Panc1 (cell line): ENCODE measurements around the gene ARHGEF10L.

ENCODE experiments used
- CTCF ChIP-seq: fragments of 450-650 bp; IDR thresholded peaks from 2 replicates; pipeline ENCODE4 v1.5.1; 2017; ENCODE audit warnings: mild to moderate bottlenecking
- POLR2AphosphoS5 ChIP-seq: IDR thresholded peaks from 2 replicates; pipeline ENCODE4 v1.6.1; 2012; ENCODE audit warnings: mild to moderate bottlenecking, low read depth, low read length, moderate library complexity

- TF ChIP-seq CTCF: no peak
- no peak for TF ChIP-seq POLR2AphosphoS5
Measured at GRCh38 chr1:17734609-17735008, 195.1 kb downstream of the ARHGEF10L start.
